Activated CD4-positive, alpha-beta T cell treated with anti-CD3 and anti-CD28 coated beads, Interleukin-2, amount 10 ng/mL, durations not matched to agents 7 days and 5 days (primary cell): ENCODE results near the gene FAS. TPM values are rescaled to one million over a fixed set of nuclear protein-coding genes. Genes with fewer than 3 reads are reported as not detected.
A peak's percentile ranks its signal among the peaks of the same experiment; 100 is the strongest.

ENCODE experiments used
- CTCF ChIA-PET: fragments of 350-600 bp; sonication (Branson Sonifier 250); formaldehyde crosslinking; loops from one replicate; lab custom pipeline; 2021; ENCODE audit warnings: antibody characterized with exemption; lab: Charles Lee
- POLR2A ChIA-PET: fragments of 350-600 bp; sonication (Branson Sonifier 250); formaldehyde crosslinking; loops from one replicate; lab custom pipeline; 2021; ENCODE audit warnings: antibody characterized with exemption; lab: Charles Lee
- DNase-seq: peaks from one replicate; pipeline ENCODE4 v3.0.0-alpha.2; 2020
- H3K27ac Mint-ChIP-seq: one replicate; pipeline ENCODE4 v1.8.0; 2021; ENCODE audit warnings: mild to moderate bottlenecking, moderate library complexity, mixed read lengths
- H3K27me3 Mint-ChIP-seq: one replicate; pipeline ENCODE4 v1.8.0; 2021; ENCODE audit warnings: mixed read lengths
- H3K36me3 Mint-ChIP-seq: one replicate; pipeline ENCODE4 v1.8.0; 2021; ENCODE audit warnings: low read depth, mixed read lengths
- H3K4me1 Mint-ChIP-seq: one replicate; pipeline ENCODE4 v1.8.0; 2021; ENCODE audit warnings: mixed read lengths
- H3K4me3 Mint-ChIP-seq: one replicate; pipeline ENCODE4 v1.8.0; 2021; ENCODE audit warnings: mild to moderate bottlenecking, moderate library complexity, mixed read lengths
- H3K9me3 Mint-ChIP-seq: one replicate; pipeline ENCODE4 v1.8.0; 2021; ENCODE audit warnings: mixed read lengths
- total RNA-seq, 2 experiments: library from RNA; stranded (reverse); gene quantifications; one replicate each; pipeline ENCODE4 v1.2.3, GENCODE V29; 2021

The FAS gene
- total RNA-seq, 2 experiments from 2014 or later: 62.3 to 65.1 TPM

DNA sequence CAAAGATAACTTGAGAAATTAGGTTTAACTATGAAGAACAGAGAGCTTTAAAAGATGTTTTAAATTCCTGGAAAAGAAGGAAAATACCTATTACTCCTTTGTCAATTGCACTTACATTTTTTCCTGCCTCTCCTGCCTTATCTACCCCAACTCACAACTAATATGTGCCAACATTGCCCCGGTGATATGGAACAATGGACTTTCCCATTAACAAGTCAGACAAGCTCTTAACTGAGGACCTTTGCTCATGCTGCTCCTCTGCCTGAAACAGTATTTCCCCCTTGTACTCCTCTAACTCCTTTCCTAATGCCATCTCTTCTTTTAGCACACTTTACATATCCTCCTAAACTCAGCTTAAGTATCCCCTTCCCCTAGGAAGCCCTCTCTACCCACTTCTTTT, 33.2 kb upstream of the FAS start:
- peaks cover 5% of the 10 kb centered on the region for H3K36me3 Mint-ChIP-seq
- H3K4me1 Mint-ChIP-seq: peaks cover 33% of the 10 kb centered on the region
- H3K9me3 Mint-ChIP-seq: peaks cover 3% of the 10 kb centered on the region
- no peak overlapping the region for H3K4me3 Mint-ChIP-seq
- DNase-seq: no peak
- POLR2A ChIA-PET: no interaction called here
- no peaks in the 10 kb centered on the region for H3K27me3 Mint-ChIP-seq
- CTCF ChIA-PET: interaction anchor here (0.6 to 1.4 kb wide), 5 partner anchors 15 to 260 kb away, joined by 3 read pairs; no protein-coding TSS in a partner anchor
- H3K27ac Mint-ChIP-seq: no peak overlapping the region

DNA sequence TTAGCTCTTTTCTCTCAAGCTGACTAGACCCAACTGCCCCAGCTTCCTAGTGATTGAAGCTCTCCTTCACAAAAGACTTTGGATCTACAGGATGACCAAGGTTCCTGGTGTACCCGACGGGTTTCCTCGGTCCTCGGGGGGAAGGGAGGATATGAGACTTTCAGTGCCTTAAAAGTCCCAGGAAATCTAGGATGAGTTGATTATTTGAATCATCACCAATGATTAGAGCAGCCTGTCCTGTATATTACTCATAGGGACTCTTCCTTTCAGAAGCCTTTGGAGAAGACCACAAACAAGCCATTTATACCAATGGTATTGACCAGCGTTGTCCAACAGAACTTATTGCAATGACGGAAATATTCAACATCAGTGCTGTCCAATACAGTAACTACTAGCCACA, 31.9 kb upstream of the FAS start:
- no peak for DNase-seq
- Mint-ChIP-seq H3K36me3 (peaks cover 8% of the 10 kb centered on the region), H3K27me3 (no peaks in the 10 kb centered on the region), H3K9me3 (peaks cover 3% of the 10 kb centered on the region), H3K4me3 (no peak overlapping the region), H3K27ac (no peak overlapping the region), H3K4me1 (peaks cover 37% of the 10 kb centered on the region)
- POLR2A ChIA-PET: no interaction called here
- CTCF ChIA-PET: interaction anchor here (1.0 to 1.4 kb wide), 3 partner anchors 16 to 71 kb away, joined by 3 read pairs; no protein-coding TSS in a partner anchor

DNA sequence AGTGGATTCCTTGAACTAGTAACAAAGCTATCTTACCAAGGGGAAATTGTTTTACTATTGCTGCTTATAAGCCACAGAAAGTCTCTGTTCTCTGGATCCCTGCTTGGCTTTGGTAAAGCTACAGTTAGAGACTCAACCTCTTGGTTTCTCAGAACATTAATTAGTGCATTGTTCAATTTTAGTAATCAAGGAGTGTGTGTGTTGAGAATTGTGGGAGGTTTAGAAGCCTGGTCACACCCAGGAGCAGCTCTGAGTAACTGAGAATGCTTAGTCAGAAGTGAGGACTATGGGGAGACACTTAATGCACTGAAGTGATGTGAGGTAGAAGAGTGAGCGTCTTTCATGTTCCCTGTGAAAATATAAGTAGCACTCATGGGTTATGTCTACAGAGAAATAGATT, 29.8 kb upstream of the FAS start:
- Mint-ChIP-seq H3K27me3 (no peaks in the 10 kb centered on the region), H3K27ac (no peak overlapping the region), H3K36me3 (peaks cover 9% of the 10 kb centered on the region), H3K4me3 (no peak overlapping the region), H3K9me3 (peaks cover 2% of the 10 kb centered on the region), H3K4me1 (peaks cover 35% of the 10 kb centered on the region)
- CTCF ChIA-PET: interaction anchor here (0.6 kb wide), 1 partner anchor 170 kb away, joined by 3 read pairs; no protein-coding TSS in a partner anchor
- DNase-seq: no peak
- POLR2A ChIA-PET: no interaction called here

DNA sequence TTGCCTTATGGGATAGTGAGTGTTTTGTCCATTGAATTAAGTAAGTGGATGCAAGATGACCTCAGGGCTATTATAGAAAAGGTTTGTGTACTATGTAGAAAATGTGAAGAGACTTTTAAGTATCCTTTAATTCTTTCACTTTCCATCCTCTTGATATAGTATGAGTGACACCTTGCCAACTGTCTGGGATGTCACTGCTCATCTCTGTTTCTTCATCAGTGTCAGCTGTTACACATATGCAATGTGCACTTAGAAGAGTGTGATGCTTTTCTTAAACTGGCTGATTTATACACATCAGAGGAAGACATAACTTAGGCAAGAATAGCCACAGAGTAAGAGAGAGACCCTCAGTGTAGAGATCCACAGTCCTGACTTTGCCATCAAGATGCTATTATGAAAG, 29.3 kb upstream of the FAS start:
- H3K4me1 Mint-ChIP-seq: peaks cover 35% of the 10 kb centered on the region
- H3K36me3 Mint-ChIP-seq: peaks cover 9% of the 10 kb centered on the region
- ChIA-PET POLR2A (no interaction called here), CTCF (interaction anchor here (0.6 kb wide), 1 partner anchor 169 kb away, joined by 3 read pairs; no protein-coding TSS in a partner anchor)
- H3K4me3 Mint-ChIP-seq: no peak overlapping the region
- peaks cover 2% of the 10 kb centered on the region for H3K9me3 Mint-ChIP-seq
- H3K27me3 Mint-ChIP-seq: no peaks in the 10 kb centered on the region
- H3K27ac Mint-ChIP-seq: no peak overlapping the region
- no peak for DNase-seq

DNA sequence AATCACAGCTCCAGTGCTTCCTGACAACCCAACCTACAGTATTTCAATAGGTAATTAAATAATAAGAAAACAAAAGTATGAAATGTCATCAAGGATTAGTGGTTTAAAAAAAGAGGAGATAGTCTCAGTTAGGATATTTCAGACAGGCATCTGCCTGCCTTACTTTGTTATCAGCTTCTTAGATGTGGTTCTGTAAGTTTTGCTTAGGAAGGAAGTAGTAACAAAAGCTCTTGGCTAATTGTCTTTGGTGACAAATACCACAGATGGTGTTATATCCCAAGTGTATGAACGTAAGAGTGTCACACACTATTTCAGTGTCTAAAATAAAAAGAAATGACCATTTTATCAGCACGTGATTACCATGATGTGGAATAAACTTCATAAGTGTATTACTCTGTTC, 28.3 kb upstream of the FAS start:
- peak overlapping the region; percentile 28 for H3K27ac Mint-ChIP-seq
- H3K9me3 Mint-ChIP-seq: peaks cover 2% of the 10 kb centered on the region
- CTCF ChIA-PET: interaction anchor here (1.1 to 1.6 kb wide), 2 partner anchors 12 to 17 kb away, joined by 3 to 4 read pairs; no protein-coding TSS in a partner anchor
- POLR2A ChIA-PET: interaction anchor here (0.8 kb wide), 1 partner anchor 430 kb away, joined by 3 read pairs; no protein-coding TSS in a partner anchor
- H3K4me3 Mint-ChIP-seq: peak overlapping the region; percentile 26
- H3K4me1 Mint-ChIP-seq: peaks cover 35% of the 10 kb centered on the region
- peaks cover 9% of the 10 kb centered on the region for H3K36me3 Mint-ChIP-seq
- DNase-seq: no peak
- H3K27me3 Mint-ChIP-seq: no peaks in the 10 kb centered on the region

DNA sequence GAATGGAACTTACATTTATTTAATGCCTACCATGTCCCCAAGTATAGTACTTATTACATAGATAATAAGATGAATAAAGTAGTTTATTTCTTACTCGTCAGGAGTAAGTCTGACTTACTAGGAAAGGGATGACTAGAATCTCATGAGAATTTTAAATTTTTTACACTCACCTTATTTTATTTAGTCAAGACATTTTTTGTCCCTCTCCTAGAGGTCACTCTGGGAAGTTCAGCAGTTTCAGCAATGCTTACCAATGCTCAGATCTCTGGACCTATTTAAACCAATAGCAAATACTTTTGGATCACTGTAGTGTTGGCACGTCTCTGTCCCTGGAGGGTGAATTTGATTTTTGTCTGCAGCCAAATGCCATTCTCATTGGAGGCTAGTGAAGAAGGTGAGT, 27.3 kb upstream of the FAS start:
- Mint-ChIP-seq H3K36me3 (peaks cover 9% of the 10 kb centered on the region), H3K4me3 (no peak overlapping the region), H3K4me1 (peaks cover 35% of the 10 kb centered on the region), H3K9me3 (peaks cover 2% of the 10 kb centered on the region), H3K27me3 (no peaks in the 10 kb centered on the region), H3K27ac (no peak overlapping the region)
- POLR2A ChIA-PET: no interaction called here
- CTCF ChIA-PET: interaction anchor here (1.6 kb wide), 1 partner anchor 18 kb away, joined by 4 read pairs; no protein-coding TSS in a partner anchor
- DNase-seq: no peak

DNA sequence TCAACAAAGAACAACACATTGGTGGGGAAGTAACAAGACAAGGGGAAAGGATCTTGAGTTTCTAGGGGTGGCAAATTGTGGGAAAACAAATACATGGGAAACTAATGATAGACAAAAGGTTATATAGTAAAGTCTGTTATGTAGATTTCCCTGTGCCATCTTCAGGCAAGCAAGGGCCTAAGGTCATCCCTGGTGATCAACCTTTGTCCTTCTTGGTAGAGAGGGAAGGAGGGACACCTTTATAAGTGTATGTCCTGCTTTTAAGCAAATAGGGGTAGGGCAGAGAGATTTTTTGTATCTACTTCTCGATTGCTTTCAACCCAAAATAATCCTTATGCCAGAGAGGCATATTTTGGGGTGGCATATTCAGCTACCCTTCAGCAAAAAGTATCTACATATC, 26.2 kb upstream of the FAS start:
- peaks cover 9% of the 10 kb centered on the region for H3K36me3 Mint-ChIP-seq
- peaks cover 35% of the 10 kb centered on the region for H3K4me1 Mint-ChIP-seq
- no peak for DNase-seq
- H3K9me3 Mint-ChIP-seq: peaks cover 2% of the 10 kb centered on the region
- CTCF ChIA-PET: no interaction called here
- no peak overlapping the region for H3K4me3 Mint-ChIP-seq
- POLR2A ChIA-PET: no interaction called here
- no peak overlapping the region for H3K27ac Mint-ChIP-seq
- no peaks in the 10 kb centered on the region for H3K27me3 Mint-ChIP-seq

DNA sequence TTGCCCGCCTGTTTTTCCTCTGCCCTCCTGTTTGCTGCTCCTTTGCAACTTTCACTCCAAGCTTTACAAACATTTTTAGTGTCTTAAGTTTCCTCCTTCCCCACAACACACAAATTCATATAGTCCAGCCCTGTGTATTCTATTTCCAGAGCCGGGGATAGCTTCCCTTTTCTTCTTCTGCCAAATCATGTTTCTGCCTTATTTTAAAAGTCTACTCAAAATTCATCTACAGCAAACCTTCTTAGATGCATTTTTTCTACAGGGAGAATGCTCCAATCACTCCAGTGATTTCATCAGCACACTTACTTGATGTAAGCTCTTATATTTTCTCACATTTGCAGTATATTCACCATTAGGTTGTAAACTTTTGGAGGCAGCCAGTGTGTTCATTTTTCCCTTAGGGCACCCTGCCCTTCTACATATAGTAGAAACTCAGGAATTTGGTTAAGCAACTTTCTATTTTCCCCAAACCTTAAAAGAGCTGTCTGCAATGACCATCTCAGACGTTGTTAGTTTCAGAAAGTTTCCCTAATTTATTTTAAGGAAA, 25.7 kb upstream of the FAS start:
- Mint-ChIP-seq H3K36me3 (peaks cover 8% of the 10 kb centered on the region), H3K4me1 (peaks cover 34% of the 10 kb centered on the region), H3K27me3 (no peaks in the 10 kb centered on the region), H3K9me3 (peaks cover 2% of the 10 kb centered on the region), H3K4me3 (no peak overlapping the region), H3K27ac (no peak overlapping the region)
- ChIA-PET POLR2A (interaction anchor here (0.6 kb wide), 1 partner anchor 18 kb away, joined by 3 read pairs; no protein-coding TSS in a partner anchor), CTCF (no interaction called here)
- DNase-seq: no peak

DNA sequence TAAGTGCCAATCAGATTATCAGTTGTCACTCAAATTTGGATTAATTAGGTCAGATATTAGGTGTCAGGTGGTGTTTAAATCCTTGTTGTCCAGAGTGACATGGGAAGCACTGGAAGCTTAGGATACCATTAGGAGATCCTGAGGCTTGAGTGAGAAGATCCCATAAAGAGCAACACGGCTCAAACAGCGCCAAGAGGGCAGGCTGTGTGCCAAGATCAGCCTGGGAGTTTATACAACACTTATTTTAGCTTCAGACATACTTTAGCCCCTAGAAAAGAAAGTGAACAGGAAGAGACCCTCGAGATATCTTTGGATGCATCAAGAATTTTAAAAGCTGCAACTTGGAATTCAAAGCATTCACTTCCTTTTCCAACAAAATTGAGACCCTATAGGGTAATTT, 23.8 kb upstream of the FAS start:
- Mint-ChIP-seq H3K27me3 (no peaks in the 10 kb centered on the region), H3K4me3 (no peak overlapping the region), H3K9me3 (peaks cover 2% of the 10 kb centered on the region), H3K4me1 (peaks cover 17% of the 10 kb centered on the region), H3K36me3 (peaks cover 8% of the 10 kb centered on the region), H3K27ac (no peak overlapping the region)
- ChIA-PET CTCF (interaction anchor here (0.6 kb wide), 1 partner anchor 107 kb away, joined by 3 read pairs; no protein-coding TSS in a partner anchor), POLR2A (no interaction called here)
- no peak for DNase-seq

DNA sequence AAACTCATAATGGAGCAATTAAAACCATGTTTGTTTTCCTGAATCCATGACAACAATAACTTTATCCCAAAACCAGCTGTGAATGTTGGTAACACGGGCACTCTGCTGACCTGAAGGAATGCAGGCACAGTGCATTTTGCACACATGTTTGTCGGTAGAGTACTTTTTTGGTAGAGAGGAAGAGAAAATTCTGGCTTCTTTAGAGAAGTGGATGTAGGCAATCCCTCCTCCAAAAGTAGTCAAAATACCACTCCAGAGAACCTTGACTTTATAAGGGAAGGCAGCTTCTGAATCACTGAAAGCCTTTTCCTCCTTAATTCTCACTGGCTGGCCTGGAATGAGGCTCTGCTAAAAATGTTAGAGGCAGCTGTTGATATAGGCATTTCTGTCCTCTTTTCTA, 22.2 kb upstream of the FAS start:
- no peaks in the 10 kb centered on the region for H3K9me3 Mint-ChIP-seq
- peaks cover 7% of the 10 kb centered on the region for H3K4me1 Mint-ChIP-seq
- ChIA-PET CTCF (no interaction called here), POLR2A (no interaction called here)
- DNase-seq: no peak
- no peaks in the 10 kb centered on the region for H3K27me3 Mint-ChIP-seq
- H3K4me3 Mint-ChIP-seq: no peak overlapping the region
- peaks cover 4% of the 10 kb centered on the region for H3K36me3 Mint-ChIP-seq
- no peak overlapping the region for H3K27ac Mint-ChIP-seq

DNA sequence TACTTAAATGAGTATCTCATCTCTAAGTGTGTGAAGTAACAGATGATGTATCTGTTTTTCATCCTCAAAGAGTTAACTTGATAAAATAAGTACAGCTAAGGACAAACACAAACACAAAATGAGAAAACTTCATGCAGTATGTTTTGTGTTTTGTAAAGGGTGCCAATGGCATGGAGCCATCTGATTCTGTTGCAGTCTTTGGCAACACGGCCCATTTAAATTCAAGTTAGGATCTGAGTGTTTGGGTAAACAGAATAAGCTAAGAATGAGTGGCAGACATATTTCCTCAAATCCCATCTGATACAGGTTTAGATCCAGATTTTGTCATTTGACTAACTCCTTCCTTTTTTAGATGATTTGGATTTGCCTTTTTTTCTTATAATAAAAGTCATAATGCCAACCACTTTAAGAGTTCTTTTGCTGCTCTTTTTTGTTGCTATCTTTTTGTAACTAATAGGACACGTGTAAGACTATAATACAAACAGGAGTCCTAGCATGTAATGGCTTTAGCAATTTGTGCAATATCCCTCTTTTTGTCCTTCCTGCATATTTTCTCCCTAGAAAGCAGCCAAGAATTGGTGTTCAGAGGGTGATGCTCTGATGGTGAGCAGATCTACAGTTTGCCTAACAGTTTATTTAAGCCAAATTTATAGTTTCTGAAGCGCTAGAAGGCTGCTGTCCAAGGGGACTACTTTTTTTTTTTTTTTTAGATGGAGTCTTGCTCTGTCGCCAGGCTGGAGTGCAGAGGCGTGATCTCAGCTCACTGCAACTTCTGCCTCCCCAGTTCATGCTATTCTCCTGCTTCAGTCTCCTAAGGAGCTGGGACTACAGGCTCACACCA, 19.2 kb upstream of the FAS start:
- no peak for DNase-seq
- Mint-ChIP-seq H3K4me3 (no peak overlapping the region), H3K9me3 (no peaks in the 10 kb centered on the region), H3K36me3 (no peaks in the 10 kb centered on the region), H3K4me1 (peaks cover 24% of the 10 kb centered on the region), H3K27me3 (no peaks in the 10 kb centered on the region), H3K27ac (no peak overlapping the region)
- ChIA-PET POLR2A (no interaction called here), CTCF (interaction anchor here (1.1 kb wide), 1 partner anchor 9 kb away, joined by 4 read pairs; no protein-coding TSS in a partner anchor)

DNA sequence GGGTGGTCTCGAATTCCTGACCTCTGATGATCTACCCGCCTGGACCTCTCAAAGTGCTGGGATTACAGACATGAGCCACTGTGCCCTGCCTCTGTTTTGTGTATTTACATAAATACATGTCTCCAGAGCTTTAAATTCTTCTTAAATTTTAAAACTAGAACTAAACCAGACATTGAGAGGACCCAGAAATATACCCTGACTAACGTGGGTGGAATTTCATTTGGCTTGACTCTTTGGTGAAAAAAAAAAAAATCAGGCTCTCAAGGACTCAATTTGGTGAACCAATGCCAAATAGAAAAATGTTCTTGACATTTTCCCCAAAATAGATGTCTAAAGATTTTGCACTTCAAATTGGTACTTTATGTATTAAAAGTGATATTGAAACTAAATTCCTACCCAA, 16.6 kb upstream of the FAS start:
- Mint-ChIP-seq H3K4me3 (no peak overlapping the region), H3K27ac (no peak overlapping the region), H3K27me3 (no peaks in the 10 kb centered on the region), H3K36me3 (no peaks in the 10 kb centered on the region), H3K9me3 (peaks cover 2% of the 10 kb centered on the region), H3K4me1 (peaks cover 27% of the 10 kb centered on the region)
- no peak for DNase-seq
- POLR2A ChIA-PET: no interaction called here
- CTCF ChIA-PET: interaction anchor here (1.2 kb wide), 1 partner anchor 41 kb away, joined by 3 read pairs; no protein-coding TSS in a partner anchor
